Umbilical cord (tissue), 2 donors: ENCODE results near the gene KLHL40. TPM values are rescaled to one million over a fixed set of nuclear protein-coding genes. Genes with fewer than 3 reads are reported as not detected.
A peak's percentile ranks its signal among the peaks of the same experiment; 100 is the strongest.

Experiments used
- DNase-seq: peaks from one replicate; pipeline ENCODE4 v3.0.0-alpha.2; 2015; ENCODE audit warnings: low spot score
- total RNA-seq: library from RNA; depleted of rRNA; stranded (reverse); fragments of >200 nt; gene quantifications from one replicate; pipeline ENCODE4 v1.2.3, GENCODE V29; 2014; ENCODE audit warnings: low replicate concordance; ENCODE audit not compliant: insufficient read depth

The KLHL40 gene
- total RNA-seq, 1 donor from 2014 or later: not detected

DNA sequence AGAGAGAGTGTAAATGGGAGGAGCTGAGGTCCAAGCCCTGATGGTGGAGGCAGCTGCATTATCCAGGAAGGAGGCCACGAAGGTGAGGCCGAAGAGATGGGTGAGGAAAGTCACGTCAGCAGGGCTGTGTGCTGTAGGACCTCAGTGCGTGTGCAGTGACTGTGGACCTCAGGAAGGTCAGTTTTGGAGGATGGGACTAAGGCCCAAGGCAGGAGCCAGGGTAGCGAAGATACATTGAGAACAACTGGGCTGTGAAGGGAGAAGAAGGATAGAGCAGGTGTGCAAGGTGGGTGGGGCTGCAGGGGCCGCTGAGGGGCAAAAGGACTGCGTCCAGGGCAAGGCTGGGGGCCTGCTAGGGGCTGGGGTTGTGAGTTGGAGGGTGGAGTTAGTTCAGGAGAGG is 4.9 kb downstream of the KLHL40 start:
- DNase-seq: no peak

DNA sequence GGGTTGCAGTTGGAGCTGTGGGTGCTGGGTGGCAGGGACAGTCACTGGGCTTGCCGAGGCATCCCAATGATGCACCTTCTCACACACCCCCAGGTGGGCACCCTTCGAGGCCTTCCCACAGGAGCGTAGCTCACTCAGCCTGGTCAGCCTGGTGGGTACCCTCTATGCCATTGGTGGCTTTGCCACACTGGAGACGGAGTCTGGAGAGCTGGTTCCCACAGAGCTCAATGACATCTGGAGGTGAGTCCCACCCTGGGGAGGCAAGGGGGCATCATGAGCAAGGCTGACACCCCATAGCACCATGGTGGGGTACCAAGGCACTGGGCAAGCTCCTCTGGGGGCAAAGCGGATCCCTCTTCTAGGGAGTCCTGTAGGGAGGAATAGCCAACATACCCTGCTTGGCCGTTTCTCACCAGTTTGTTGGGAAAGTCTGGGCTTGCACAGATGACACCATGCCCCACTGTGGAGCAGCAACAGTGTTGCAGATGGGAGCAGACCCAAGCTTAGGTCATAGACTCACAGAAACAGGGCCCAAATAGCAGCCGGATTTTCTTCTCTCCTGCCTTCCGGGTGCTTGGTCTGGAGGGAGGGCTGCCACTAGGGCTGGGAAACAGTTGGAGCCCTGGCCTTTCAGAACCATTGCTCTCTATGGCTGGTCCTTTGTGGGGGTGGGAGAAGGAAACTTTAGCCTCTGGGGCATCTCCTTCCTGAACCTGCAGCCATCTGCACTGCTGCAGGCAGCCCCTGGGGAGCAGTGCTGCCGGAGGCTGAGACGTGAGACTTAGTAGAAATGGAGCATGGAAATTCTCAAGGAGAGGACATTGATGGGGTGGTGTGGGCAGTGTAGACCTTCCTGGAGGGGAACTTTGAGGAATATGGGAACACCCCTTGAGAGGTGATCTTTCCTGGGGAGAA is 5.7 kb downstream of the KLHL40 start:
- DNase-seq: no peak

DNA sequence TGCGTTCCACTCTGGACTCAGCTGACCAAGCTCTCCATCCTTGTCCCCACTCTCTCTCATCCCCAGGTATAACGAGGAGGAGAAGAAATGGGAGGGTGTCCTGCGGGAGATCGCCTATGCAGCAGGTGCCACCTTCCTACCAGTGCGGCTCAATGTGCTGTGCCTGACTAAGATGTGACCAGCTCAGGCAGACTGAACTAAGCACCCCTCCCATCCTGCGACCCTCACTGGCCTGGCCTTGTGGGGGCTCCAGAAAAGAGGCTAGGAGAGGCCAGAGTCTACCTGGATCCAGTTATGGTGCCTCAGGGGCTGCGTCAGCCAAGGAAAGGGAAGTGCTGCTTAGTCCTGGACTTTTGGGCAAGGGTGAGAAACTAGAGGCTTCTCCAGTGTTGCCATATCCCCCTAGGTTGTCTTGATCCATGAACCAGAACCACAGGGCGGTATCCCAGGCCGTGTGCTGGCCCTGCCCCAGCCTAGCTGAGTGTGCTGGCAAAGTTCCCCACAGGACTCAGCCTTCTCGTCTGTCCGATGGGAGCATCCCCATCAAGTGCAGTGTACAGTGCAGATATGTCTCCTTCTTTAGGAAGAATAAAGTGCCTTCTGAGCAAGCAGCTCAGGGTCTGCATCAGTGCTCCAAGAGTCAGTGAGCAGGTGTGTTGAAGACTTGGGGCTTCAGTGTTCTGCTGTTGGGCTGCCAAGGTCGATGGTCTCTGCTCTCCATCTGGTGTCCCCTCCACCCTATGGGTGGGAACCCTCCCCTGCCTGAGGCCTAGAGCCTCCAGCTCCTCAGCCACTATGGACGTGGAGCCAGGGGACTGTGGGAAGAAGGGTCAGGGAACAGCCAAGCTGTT is 6.7 kb downstream of the KLHL40 start:
- DNase-seq: no peak

DNA sequence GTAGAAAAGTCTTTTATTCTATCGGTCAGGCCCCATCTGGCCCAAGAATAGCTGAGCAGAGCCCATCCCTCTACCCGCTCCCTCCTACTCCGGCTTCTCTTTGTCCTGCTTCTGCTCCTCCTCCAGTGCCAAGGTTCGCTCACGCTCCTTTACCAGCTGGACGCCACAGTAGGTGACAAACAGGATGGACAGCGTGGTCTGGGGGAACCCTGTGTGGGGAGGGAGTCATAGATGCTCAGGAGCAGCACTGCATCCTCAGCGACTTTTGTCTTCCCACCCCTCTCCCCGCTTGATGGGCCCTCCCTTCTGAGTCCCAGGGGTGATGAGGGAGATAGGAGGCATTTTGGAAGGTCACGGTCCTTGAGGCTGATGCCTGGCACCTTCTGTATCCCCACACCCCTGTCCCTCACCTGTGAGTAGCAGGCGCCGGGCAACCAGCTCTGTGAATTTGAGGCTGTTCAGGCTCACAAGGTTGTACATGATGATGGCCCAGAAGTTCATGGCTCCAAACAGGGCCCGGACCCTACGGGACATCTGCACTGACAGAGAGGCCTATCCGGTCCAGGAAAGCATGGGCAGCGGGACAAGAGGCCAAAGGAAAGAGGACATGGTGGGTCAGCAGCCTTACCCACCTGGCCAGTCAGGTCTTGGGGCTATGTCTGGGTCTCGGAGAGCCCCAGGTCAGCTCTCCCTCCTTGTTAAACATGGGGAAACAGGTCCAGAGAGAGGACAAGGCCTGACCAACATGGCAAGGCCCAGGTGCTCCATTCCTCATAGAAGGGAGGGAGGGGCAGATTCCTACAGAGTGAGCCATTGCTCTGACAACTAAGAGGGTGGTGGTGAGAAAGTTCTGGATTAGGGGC is 7.6 kb downstream of the KLHL40 start:
- no peak for DNase-seq

DNA sequence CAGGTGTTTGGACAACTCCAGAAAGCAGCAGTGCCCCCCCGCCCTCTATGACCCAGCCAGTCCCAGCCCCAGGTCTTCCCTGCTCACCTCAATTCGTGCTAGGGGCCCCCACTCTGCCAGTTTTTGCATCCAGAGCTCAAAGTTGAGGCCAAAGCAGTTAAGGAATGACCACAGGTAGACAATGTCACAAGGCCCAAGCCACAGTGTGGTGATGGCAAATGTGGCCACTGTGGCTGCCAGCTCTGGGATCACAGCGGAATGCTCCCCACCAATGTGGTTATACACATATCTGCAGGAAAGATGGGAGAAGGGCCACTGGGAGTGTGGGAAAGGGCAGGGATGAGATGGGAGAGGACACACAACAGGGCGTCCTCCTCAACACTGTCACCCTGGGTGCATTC is 8.2 kb downstream of the KLHL40 start:
- no peak for DNase-seq

DNA sequence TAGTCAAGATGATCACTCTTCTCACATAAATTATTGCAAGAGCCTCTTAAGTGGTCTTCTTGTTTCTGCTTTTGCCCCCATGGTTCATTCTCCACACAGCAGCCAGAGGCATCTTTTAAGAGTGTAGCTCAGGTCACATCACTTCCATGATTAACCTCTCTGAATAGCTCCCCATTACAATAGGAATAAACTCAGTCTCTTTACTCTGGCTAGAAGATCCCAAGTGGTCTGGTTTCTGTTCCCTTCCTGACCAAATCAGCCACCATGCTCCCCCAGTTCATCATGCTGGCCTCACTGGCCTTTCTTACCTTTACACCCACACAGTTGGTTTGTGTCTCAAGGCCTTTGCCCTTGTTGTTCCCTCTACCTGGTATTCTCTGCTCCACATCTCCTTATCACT is 9.0 kb downstream of the KLHL40 start:
- no peak for DNase-seq

DNA sequence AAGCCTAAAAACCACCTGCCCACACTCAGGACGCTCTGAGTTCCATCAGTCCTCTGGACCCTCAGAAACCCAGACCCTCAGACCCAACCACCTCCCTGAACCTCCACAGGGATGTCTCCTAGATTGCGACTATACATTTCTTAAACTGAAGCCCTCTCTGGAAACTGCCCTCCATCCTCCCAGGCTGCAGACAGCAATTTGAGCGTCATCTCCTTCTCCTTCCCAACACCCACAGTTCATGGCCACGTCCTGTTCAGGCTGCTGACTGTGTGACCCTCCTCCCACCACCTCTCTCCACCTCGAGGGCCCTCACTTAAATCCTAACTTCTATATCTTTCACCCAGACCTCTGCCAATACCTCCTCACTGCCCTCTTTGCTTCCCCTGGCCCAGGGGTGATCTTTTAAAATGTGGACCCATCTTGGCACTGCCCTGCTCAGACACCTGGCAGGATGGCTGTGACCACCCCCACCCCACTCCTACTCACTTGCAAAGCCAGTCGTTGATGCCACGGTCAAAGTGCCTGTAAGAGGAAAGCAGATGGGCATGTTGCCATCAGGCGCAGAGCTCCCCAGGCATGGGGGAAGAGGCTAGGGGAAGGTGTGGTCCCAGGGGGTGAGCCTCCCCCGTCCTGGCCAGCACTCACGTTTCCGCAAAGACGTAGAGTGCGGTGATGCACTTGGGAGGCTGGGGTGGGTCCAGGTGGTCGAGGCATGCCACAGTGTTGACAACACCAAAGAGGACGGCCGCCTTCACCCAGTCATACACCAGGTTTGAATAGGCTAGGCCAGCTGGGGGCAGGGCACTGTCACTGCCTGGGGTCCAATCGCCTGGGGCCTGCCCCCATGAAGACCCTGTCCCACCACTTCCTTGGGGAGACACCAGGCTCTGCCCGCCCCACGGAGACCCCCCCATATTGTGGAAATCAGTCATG is 11.3 kb downstream of the KLHL40 start:
- DNase-seq: no peak

DNA sequence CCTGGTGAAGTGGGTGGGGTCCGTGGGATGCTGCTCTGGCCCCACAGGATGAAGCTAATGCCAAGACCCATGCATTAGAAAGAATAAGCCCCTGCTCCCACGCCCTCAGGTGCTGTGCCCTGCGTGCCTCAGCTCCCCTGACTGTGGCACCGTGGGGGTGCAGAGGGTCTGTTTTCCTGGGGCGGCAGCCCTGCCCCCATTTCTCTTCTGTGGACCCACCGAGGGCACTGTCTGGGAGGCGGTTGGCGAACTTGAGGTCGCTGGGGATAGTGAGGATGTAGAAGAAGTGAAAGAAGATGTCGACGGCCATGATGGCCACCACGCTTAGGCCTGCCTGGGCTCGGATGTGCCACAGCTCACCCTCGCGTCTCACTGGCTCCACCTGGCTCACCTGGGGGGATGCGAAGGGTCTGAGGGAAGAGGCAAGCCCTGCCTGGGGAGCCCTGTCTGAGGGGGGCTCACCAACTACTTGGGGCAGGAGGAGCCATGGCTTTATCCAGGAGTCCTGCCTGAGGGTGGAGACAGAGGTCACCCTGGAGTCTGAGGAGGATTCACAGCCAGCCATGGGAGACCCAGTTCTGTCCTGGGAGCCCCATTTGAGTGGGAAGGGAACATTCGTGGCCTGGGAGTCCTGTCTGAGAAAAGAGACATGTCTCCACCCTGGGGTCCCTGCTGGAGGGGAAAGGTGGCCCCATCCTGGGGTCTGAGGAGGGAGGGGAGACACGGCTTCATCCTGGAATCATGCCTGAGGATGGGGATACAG is 12.1 kb downstream of the KLHL40 start:
- DNase-seq: no peak

DNA sequence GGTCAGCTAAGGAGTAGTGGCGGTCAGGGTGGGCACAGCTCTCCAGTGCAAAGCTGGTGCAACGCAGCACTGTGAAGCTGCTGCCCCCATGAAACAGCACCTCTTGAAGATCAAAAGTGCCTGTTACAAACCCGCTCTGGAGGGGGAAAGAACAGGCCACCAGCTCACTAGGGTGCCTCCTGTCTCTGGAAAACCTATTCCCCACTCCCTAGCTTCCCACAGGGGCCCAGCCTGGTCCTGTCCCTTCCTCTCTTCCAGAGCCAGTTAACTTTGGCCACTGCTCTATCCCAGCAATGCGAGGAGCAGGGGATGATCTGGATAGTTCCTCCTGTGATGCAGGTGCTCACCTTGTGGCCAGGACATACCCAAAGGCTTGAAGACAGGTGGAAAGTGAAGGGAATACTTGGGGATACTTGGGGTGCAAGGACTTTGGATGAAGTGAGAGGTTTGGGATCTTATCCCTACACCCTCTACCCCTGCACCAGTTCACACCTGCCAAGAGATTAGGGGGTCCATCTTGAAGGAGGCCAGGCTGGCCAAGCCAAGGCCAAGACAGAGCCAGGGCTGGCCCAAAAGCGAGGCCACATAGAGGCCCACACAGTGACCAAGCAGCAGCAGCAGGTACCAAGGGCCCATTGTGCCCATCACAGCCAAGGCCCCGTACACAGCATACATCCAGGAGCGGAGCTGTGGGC is 13.0 kb downstream of the KLHL40 start:
- no peak for DNase-seq

DNA sequence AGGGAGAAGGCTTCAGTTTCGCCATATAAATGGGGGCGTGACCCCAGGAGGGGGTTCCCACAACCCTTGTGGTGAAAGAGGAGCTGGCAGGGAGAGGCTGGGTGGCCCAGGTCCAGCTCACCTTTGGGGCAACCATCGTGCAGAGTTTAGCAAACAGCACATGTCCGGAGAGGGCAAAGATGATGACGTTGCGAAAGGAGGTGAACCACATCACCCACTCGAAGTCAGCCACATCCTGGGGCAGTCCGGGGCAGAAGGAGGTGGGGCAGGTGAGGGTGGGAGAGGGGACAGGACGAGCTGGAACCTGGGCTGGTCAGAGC is 13.5 kb downstream of the KLHL40 start:
- DNase-seq: no peak

DNA sequence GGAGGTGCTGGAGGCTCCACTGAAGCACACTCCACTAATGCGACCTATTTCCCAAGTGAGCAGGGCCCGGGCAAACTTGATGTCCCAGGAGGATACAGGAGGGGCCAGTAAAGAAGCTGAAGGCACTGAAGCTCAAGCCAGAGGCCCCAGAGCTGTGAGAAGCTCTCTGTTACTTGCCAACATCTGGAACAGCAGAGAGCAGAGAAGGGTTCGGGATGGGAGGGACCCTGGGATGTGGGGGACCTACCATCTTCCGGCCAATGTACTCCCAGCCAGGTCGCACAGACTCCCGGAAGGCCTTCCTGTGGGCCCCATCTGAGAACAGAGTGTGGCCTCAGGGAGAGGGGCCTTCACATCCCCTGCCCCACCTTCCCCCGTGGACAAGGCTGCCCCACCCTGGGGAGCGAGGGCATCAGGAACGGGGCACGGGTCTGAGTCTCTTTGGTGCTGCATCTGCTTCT is 14.2 kb downstream of the KLHL40 start:
- DNase-seq: no peak

DNA sequence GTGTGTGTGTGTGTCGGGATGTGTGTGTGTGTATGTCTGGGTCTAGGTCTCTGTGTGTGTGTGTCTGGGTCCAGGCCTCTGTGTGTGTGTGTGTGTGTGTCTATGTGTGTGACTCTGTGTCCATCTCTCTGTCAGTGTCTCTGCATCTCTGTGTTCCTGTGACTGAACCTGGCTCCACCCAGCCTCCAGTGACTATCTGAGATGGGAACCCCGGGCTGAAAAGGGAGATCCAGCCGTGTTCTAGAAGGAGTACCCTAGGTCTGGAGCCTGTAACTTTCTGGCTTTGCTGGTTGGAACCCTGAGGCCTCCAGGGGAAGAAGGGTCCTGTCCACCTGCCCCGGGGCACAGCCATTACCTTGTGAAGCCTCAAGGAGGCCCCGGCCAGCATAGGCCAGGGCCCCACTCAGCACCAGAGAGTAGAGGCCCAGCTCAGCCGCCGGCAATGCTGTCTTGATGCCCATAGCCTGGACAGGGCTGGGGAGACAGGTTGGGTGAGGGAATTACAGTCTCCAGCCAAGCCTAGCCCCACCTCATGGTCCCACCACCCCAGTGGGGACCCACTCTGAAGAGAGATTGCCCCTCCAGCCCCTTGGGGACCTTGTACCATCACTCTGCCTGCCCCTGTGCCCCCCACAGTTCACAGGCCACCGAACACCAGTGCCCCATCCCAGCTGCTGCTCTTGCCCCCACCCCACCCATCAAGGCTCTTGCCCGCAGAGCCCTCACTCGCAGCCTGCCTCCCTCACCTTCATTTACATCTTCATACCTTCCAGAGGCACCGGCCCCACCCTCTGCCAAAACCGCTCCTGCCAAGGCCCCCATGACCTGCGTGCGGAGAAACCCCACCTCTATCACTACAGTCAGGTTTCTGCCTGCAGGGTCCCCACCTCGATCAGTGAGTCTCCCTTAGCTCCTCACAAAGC is 15.3 kb downstream of the KLHL40 start:
- no peak for DNase-seq

DNA sequence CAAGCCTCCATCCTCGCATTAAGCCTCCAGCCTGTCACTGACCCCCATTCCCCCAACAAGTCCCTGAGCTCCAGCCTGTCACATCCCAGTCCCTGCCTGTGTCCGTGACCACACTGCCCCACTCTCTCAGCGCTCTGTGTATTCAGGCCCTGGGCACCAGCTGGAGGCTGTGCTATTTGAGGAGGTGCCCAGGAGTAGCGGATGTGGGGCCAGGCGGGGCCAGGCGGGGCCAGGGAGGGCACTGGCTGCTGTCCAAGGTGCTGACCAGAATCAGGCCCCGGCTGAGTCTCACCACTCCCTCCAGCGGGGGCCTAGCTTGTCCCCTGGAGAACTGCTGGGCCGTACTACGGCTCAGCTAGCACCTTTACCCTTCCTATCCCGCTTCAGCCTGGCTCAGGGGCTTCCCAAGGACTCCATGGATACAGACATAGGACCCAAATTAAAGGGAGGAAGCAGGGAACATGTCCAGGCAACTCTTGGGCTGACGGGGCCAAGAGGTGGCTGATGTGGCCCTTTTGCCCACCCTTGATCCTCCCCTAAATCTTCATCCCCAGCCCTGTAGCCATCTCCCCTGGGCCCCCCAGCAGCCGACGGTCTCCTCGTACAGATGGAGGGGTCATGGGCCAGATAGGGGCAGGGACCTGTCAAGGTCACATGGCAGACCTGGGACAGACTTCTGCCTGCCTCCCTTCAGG is 16.2 kb downstream of the KLHL40 start:
- DNase-seq: peak; percentile 54

DNA sequence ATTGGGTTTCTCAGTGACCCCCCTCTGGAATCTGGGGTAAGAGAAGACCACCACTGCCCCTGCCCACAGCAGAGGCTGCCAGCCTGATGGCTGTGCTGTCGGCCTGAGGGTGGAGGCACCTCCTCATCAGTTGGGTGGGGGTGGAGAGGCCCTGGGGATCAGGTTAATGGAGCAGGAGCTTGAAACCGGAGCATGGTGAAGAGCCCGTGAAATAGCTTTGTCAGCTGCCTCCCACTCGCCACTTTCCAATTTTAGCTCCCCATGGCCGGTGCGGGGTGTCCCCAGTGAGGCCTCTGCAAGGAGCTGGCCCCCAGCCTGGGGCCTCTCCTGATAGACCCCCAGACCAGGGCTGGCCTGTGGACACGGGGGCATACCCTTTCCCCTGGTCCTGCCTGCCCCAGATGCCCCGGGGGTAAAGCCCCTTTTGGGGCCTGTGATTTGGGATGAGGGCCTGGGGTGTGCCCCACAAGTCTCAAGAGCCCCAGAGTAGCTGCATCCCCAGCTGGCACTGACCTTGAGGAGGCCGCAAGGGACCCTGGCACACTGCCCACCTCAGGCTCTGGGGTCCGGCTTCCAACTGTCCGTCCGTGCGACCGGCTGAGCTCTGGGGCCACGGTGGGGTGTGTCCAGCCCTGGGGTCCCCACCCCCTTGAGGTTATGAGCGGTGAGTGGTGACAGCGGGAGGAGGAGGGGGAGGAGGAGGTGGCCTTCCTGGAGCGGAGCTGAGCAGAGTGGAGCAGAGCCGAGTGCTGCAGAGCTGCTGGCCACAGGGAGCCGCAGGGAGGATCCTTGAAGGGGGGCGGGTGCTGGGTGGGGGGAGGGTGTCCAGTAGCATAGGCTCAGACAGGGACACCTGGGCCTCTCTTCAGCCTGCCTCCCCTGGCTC is 17.0 kb downstream of the KLHL40 start, which contains the start of gene HHATL:
Gene HHATL (minus strand): TSS at position 733 of the 886 bp plus-strand sequence. CDS start 1,972 bp downstream, outside the sequence.
- no peak for DNase-seq

DNA sequence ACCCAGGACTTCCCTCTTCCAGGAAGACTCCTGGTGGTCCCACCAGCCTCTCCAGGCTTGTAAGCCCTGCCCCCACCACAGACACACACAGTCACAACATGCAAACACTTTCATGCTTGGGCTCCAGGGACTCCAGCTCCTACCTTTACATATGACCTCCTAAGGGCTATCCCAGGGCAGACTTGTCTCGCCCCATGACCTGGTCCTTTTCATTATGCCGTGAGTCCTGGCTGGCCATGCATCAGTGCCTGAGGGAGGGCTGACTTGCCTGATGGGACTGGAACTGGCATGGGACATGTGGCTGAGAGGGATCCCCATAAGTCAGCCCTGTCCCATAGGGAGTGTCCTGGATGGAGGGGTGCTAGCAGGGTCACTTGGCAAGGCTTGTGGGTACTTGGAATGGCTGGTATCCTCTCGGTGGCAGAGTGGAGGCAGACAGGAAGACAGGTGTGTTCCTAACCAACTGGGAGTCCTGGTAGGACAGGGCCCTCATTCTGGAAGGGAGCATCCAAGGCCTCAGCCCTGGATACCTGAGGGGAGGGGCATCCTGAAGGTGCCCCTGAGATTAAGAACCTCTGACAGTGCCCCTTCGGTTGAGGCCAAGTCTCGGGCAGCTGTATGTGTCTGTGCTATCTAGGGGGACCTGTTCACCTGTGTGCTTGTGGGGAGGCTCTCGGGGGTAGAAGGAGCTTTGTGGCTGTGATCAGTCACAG is 17.8 kb downstream of the KLHL40 start:
- no peak for DNase-seq

DNA sequence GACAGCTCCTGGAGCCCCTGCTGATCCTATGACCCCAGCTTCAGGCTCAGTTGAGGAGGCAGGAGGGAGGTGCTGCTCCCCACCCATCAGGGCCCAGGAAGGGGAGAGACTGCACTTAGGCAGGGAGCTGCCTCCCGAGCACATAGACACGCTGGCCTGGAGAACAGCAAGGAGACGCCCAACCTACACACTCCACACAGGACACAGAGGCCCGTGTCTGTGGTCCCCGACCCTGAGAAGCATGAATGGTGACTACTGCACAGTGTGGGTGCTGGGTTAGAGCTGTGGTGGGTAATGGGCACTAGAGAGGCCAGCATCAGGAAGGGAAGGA is 18.3 kb downstream of the KLHL40 start:
- DNase-seq: no peak
